MV-4-11 (cell line): Measurements from ENCODE around the gene PACRG.

Source experiments
- DNase-seq: peaks from one replicate; lab custom pipeline; 2025; lab: John Stamatoyannopoulos, UW

The PACRG gene

DNA sequence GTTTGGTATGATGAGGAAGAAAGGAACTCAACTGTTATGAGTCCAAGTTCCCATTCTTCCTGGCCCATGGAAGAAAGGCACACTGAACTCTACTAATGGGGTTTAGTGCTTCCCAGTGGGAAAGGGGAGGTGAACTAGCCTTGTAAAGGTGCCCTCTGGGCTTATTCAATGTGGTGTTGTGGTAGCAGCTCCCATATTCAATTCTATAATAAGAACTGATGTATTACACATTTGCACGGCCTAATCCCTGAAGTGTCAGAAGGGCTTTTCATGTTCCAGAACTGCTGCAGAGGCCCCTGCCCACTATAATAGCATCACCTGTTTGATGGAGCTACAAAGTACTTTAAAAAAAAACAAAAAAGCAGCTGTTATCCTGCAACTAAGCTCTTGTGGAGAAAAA is 17.4 kb upstream of the PACRG start:
- no peak for DNase-seq

DNA sequence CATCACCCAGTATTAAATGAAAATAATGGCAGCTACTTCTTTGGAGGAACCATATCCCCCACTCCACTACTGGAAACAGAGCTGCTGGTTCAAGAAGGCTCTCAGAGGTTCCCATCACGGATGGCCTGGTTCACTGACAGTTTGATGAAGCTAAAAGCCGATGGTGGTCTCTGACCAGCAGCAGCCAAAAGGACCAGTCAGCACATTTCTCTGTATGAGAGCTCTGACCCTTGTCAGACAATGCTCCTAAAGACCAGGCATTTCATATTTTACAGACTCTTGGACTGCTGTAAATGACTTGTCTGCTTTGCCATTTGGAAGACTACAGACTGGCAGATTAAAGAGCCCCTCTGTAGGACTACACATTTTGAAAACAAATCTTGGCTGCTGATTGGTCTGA is 16.8 kb upstream of the PACRG start:
- DNase-seq: no peak

DNA sequence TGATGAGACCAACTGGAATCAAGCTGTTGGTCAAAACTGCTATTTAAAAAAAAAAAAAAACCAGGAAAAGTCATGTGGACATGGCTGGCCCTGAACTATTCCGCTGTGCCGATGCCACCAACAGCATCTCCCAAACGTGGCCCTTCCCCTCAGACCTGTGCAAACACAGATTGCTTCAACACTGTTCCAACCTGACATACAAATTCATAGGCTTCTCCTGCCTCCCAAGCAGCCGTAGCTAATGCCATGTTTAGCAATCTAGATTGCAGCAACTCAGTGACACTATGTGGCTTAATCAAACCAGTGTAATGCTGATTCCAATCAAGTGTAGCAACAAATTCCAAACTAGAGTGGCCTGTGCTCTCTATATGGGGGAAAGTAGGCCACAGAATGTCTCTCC is 16.4 kb upstream of the PACRG start:
- no peak for DNase-seq

DNA sequence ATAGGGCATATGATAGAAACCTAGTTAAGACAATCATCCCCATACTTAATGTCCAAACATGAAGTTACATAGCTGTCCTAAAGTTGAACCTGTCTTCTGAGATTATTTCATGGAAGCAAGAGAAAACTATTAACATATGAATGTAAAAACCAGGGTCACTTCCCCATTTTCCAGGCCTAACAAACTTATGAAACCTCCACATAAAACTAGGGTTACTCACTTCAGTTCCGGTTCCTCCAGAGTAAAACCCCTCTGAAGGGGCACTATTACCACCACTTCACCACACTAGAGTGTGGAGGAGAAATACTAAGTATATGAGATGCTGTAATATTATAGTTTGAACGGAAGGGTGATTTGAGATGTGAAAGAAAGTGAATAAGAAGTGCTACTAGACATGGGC is 15.1 kb upstream of the PACRG start:
- DNase-seq: peak; percentile 92

DNA sequence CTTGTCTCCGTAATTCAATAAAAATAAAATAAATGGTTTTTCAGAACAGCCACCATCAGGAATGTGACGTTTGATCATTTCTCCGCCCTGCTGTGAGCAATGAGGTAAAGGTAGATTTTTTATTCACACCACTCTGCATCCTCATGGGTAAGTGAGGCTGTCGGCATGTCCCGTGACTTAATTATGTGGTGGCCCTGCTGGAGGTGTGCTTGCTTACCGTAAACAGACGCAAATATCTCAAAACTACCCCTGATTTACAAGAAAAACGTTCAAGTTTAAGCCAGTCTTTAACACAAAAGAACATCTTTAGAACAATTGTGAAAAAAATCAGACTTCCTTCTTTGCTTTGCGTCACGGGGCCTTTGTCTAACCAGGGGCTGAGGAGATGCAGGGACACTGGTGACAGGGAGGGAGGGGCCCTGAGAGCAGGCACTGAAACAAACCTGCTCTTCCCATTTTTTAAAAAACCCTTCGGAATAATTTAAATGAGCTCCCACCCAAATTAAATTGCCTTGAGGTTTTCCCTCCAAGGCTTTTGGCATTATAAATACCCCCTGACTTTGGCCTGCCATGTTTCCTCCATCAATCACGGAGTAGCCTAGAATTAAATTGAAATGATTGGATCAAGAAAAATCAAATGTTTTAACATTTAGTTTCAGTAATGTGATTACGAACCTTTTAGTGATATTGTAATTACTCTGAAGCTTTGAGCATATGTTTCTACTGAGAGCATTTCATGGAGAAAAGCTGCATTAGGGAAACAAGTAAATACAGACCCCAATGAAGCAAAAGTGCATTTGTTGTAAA is 13.6 kb upstream of the PACRG start:
- no peak for DNase-seq

DNA sequence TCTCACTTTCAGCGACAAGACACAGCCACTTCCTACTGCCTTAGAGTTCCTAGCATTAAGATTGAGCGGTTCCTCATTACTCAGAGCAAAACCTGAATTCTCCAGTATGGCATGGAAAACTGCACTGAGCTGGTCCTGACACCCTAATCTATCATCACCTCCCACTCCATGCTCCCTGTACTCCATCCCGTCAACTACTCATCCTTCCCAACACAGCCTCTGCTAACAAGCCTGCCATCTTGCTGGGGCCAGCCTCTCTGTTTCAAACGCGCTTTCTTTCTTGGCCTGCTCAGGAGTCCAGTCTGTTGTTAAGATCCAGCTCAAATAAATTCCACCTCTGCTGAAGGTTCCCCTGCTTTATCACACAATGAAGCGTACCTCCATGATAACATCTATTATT is 12.2 kb upstream of the PACRG start:
- no peak for DNase-seq

DNA sequence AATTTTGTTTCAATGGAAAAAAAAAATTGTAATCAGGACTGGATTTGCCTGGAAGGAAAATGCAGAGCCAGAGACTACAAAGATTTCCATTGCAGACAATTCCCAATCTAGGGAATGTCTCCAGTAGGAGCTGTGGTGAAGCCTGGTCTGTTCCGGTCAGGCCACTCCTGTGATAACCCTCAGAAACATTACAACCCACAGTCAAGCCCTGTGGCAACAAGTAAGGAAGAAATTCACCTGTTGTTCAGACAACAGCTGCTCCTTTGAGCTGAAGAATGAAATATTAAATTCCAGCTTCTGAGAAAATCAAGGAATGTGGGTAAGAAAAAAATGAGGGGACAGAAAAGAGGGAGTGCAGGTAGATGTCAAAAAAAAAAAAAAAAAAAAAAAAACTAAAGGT is 8.2 kb upstream of the PACRG start:
- no peak for DNase-seq

DNA sequence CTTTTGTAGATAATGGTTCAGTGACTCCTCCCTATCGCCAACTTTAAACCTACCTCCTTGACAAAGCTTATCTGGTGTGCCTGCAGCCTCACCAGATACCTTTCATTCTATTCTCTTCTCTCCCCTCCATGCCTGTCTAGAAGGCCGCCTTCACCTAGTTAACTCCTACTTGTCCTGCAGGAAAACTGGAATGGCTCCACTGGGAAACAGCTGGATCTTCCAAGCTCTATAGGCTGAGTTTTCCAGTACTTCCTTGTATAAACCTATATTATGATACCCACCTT is 6.4 kb upstream of the PACRG start:
- no peak for DNase-seq

DNA sequence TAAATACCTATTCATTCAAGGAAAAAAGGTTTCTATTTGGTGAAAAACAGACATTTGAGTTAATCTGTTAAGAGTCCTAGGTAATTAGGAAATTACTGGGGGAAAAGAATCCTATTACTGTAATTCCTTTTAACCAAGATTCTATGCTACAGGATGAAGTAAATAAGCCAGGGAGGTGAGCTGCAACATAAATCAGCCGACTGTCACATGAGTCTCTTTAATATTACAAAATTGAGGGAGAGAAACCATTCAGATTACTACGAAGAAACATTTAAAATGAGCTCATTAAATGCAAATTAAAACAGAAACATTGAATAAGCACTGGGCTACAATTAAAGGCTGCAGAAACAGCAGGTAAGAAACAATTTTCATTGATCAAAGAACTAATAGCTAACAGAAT is 5.5 kb upstream of the PACRG start:
- DNase-seq: no peak

DNA sequence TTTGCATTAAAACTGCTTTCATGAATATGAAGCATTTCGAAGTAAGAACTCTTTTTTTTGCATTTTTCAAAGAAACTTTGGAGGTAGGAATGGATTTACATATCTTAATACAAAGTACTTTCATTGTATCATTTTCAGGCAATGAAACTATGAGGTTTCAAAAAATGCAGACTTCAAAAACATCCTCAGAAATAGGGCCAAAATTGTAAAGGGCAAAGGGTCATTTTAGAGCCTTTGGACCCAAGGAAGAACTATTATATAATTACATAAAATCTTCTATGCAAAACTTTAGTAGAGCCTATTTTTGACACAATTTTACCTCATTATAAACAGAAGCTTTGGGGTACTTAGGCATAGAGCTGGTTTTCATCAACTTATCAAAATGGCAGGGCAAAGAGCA is 5.1 kb upstream of the PACRG start:
- DNase-seq: no peak

DNA sequence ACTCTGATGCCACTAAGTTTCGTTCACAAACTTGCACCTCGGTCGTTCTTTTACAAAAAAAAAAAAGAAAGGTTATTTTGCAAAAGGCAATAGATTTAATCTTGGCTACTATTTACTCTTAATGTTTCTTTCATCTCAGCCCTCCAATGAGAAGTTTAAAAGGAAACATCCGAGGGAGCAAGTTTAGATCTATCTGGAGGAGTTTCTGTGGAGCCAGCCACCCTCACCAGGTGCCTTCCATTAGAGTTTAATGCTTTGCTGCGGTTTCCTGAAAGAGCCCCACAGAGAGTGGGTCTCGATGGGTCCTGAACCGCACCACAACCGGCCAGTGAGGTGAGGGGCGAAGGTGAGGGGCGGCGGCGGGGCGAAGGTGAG is 840 bp upstream of the PACRG start:
- no peak for DNase-seq

DNA sequence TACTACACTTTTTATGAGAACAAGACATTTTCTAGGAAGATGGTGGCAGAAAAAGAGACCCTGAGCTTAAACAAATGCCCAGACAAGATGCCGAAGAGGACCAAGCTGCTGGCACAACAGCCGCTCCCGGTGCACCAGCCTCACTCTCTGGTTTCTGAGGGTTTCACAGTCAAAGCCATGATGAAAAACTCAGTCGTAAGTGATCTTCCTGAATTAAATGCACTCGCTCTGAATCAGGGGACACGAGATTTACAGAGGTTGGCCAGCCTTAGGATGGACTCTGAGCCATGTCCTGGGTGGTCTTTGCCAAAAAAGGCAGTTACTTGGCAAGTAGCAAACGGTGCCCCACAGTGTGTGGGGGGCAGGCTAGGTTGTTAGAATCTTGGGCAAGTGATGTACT is 423 bp downstream of the PACRG start:
- DNase-seq: no peak

DNA sequence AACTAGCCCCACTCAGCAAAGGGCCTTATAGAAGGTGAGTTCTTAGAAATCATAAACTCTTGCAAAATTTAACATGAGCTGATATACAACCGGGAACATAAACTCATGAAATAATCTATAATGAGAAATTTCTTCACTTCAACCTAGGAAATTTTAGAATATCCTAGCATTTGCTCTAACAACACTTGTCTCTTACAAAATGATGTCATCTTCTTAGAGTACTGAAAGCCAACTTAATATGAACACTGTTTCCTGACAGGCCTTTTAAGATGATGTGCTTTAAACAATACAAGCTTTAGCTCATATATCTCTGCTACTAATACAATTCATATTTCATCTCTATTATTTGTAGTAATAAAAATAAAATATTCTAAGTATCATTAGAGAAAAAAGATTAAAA is 932 bp downstream of the PACRG start:
- DNase-seq: no peak

DNA sequence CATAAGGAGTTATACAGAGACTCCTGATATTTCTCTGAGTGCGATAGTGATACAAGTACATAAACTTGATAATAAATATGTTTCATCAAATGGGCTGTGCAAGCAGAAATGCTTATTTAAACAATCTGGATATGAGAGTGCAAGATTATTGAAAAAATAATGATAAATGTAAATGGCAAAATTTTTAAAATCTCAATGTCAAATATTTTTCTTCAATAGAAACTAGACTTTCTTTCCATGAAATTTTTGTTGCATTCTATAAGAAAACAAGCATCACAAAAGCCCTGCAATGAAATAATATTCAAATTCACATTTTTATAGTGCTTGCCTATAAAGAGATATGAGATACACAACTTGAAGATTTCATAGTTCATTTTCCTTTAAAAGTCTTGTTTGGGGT is 2.7 kb downstream of the PACRG start:
- DNase-seq: no peak

DNA sequence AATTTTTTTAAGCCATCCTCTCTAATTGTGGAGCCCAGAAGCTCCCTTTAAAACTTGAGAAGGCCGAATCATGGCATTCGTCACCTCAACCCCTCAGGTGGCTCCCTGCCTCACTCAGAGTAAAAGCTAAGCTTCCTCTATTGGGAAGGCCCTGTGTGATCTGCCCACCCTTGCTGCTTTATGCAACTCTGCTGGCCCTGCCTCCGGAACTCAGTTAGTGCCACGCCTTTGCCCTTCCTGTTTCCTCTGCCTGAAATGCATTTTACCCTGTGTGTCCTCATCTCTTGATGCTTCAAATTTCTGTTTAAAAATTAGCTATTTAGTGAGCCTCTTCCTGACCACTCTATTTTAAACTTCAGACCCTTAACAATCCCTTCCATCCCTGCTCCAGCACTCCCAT is 5.7 kb downstream of the PACRG start:
- peak; percentile 36 for DNase-seq

DNA sequence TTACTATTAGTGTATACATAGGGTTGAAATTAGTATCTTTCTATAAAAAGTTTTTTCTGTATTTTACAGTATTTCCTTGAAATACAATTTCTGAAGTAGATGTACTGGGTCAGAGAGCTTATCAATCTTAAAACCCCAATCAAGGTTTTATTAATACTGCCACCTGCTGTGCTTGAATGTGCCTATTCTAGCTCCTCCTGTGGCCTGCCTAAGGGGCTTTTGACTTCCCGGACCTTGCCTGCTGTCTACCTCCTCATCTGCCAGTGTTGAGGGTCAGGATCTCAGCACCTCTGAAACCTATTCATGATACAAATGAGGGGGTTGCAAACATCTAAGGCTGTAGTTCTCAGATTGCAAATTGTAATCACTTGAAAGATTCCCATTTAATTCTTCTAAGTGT is 9.2 kb downstream of the PACRG start:
- DNase-seq: no peak

DNA sequence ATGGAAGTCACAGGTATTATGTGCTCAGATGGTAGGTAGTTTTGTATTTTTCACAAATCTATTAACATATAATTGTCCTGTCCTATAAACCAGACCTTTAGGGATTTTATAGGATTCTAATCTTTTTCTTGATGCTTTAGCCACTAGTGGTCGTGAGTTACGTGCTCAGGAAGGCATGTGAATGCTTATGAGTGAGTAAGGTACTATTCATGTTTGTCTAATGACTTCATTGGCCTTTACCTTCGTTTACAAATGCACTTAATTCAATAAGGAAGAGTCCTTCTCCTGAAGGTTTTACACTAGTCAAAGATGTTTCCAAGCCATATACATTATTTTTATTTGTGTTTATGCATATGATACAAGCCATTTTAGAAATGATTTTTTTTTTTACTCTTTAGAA is 23.0 kb downstream of the PACRG start:
- DNase-seq: no peak

DNA sequence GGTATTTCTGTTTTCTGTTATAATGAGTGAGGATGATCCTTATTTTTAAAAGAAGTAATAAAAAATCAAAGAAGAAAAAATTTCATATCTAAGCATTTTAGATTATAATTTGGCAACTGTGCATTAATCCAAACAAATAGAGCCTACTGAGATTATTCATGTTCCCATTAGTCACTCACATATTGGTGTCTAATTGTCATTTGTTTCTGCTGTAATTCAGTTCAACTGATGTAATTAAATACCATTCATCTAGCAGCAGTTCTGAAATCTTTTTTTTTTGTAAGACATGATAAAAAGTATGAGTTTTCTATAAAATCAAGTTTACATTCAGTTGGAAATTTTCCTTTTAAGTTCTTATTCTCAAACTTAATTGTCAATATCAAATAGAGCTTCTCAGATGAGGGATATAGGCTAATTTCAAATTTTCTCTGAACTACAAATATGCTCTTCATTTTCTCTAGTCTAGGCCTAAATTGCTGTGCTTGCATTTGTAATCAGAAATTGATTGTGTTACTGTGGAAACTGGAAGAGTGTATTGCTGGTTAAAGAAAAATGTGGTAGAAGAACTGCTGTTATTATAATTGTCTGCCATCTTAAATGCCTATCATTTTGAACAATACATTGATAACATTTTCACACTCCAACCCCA is 23.6 kb downstream of the PACRG start:
- DNase-seq: no peak

DNA sequence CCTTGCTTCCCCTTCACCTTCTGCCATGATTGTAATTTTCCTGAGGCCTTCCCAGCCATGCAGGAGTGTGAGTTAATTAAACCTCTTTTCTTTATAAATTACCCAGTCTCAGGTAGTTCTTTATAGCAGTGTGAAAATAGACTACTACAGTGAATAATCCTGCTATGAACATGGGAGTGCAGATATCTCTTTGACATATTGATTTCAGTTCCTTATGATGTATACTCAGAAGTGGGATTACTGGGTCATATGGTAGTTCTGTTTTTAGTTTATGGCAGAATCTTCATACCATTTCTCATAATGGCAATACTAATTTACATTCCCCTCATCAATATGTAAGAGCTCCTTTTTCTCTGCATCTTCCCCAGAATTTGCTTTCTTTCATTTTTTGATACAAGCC is 26.0 kb downstream of the PACRG start:
- no peak for DNase-seq

DNA sequence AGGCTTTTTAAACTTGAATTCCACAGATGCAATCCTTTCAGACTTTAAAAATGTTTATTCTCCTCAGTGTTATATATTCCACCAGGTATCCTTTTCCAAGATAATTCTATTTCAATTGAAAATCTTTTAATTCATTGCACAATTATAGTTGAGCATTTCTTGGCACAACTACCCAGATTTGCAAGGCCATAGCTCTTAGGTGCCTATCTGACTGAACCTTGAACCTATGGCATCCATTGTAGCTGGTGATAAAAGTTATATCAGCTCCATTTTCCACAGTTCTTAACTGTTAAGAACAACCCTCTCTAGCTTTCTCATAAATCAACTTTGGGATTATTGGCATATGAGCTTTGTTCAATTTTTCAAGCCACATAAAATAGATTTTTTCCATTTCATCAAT is 42.4 kb downstream of the PACRG start:
- DNase-seq: no peak

DNA sequence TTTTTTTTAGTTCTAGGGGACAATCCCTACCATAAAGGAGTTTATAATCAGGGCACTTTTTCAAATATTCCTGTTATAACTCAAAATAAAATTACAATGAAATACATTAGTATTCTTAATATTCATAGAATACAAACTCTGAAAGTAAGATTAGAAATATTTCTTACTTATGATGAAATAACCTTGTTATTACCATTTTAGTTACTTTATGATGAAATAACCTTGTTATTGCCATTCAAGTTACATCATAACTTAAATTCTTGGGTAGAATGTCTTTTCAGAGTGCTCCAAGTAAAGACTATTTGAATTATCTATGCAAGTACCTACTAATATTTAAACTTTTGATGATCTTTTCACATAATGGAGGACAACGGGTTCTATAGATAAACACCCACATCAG is 43.2 kb downstream of the PACRG start:
- DNase-seq: no peak

DNA sequence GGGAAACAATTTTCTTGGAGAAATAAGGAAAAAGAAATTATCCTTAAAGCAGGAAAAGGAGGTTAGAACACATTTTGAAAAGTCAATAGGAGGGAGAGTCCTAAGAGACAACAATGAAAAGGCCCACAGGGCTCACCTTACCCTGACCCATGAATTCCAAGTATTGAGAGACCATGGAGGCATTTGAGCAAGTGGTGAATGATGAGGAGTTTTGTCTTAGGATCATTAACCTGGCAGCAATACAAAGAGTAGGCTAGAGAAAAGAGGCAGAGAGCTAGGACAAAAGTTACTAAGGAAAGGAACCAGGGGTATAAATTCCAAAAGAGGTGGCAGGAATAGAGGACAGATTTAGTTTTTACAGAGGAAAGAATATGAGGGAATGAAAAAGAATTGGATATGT is 44.7 kb downstream of the PACRG start:
- DNase-seq: no peak

DNA sequence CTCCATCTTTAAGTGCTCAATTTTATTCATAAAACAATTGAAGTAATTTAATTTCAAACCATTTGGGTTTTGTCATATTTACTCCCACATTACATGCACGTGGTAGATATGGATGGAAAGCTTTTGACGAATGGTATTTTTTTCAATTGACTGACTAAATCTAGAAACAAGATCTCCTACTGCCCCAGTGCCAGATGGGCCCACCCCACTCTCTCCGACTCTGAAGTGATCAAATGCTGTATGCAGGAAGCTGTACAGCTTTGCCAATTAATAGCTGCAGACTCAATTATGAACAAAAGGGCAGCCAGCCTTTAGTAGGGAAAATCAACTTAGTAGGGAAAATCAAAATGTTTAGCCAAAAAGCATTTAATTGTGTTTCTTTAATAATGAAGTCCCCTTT is 46.2 kb downstream of the PACRG start:
- no peak for DNase-seq

DNA sequence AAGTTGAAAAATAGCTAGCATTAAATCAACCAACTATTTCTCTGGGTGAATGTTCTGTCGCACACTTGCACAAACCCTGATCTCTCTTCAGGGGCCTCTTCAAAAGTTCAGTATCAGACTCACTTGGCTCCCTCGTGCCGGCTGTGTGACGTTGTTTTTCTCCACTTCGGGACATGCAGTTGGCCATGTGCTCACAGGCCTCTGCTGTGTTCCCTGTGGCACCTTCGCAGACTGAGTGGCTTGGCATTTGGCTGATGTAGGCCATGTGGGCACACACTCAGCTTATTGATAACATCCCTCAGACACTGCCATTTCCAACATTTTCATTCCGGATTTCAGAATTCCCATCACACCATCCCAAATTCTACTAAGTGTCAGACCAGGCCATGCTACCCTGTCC is 49.3 kb downstream of the PACRG start:
- no peak for DNase-seq
